Thoracic aorta endothelial cell (primary cell): ENCODE measurements around the gene C11orf24. TPM values are rescaled to one million over a fixed set of nuclear protein-coding genes. Genes with fewer than 3 reads are reported as not detected.

Experiments
- total RNA-seq: library from RNA; depleted of rRNA; stranded (reverse); fragments of >200 nt; gene quantifications from 2 replicates; pipeline ENCODE4 v1.2.3, GENCODE V29; 2012

C11orf24 gene
- total RNA-seq = 11.8 and 16.4 TPM in 2 replicates

DNA sequence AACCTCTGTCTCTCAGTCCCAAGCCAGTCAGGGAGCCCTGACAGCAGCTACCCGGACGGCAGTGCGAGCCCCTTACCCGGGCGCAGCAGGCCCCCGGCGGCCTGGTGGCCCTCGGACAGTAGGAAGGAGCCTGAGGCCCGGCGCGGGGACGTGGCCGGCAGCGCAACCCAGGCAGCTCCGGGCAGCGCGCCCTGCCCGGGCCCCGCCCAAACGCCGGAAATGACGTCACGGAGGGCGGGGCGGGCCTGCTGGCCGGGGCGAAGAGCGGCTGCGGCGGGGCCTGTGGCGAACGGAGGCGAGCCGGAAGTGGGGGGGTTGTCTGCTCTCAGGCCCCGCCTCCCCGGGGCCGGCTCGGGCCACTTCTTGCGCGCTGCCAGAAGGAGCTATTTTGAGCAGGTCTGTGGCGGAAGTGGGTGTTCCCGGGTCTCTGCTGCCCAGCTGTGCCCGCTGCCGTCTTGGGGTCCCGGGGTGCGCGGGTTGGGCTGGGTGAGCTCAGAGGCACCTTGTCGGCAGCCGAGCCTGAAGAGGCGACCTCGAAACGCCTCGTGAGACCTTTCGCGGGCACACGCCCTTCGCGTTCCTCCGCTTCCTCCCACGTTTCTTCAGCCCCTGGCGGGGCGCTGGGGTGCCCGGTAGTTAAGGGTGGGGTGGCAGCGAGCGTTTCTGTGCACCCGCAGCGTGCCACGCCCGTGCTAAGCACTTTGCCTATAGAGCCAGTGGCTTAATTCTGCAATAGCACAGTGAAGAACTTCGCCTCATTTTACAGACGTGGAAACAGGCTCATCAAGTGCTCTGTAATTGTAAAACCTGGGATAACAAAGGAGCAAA, at the start of gene C11orf24:
Gene C11orf24 (minus strand): TSS at position 193 of the 828 bp plus-strand sequence. CDS start 8,206 bp downstream, outside the sequence.

DNA sequence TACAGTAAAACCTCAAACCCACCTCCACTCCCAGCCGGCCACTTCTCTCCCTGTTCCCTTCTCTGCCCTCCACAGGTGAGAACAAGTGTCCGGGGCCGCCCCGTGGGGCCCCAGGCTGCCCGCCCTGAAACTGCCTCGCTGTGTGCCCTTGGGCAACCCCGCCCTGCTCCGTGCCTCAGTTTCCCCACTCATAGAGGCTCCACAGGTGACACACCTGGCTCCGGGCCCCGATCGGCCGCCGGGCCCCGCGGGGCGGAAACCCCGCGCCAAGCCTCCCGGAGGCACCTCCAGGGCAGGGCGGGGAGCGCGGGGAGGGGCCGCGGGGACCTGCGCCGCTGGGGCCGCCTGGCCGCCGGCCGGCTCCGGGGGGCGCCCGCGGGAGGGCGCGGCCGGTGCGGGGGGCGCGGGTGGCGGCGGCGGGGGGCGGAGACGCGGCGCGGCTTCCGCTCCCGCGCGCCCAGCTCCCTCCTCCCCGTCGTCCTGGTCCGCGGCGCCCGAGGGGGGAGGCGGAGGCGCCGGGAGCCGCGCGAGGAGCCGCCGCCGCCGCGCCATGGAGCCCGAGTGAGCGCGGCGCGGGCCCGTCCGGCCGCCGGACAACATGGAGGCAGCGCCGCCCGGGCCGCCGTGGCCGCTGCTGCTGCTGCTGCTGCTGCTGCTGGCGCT, 40.5 kb upstream of the C11orf24 start, which contains the start of gene LRP5:
Gene LRP5 (plus strand): TSS at position 475 of the 663 bp plus-strand sequence. CDS start 124 bp downstream, at position 599.

DNA sequence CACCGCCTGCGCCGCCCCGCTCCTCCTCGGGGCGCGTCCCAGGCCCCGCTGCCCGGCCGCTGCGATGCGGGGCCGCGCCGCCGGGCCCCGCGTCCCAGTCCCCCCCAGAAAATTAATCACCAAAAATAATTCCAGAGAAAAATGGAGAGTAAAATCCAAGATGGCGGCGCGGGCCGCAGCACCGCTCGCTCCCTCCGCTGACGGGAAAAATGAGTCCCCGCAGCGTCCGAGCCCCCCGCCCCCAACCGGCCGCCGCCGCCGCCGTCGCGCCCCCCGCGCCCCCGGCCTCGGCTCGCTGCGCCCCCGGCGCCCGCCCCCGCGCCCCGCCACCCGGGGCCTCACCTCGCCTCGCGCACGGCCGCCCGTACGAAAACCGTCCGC, 58.6 kb downstream of the C11orf24 start, which contains the start of gene KMT5B:
Gene KMT5B (minus strand): TSS at position 162 of the 381 bp plus-strand sequence. CDS start 23,220 bp downstream, outside the sequence.

Other genes starting within 250 kb of the C11orf24 start
- gene NDUFS8, start 241.3 kb downstream of the C11orf24 start, total RNA-seq = 56.9 and 62.1 TPM in 2 replicates
- 67.0 and 79.8 TPM in 2 replicates for gene TCIRG1, start 232.9 kb downstream of the C11orf24 start, total RNA-seq
- 16.6 and 19.2 TPM in 2 replicates for gene CHKA, start 150.6 kb downstream of the C11orf24 start, total RNA-seq
- 29.5 and 38.6 TPM in 2 replicates for gene KMT5B, start 58.7 kb downstream of the C11orf24 start, total RNA-seq
- gene LRP5, start 40.6 kb upstream of the C11orf24 start, total RNA-seq = 21.1 and 29.0 TPM in 2 replicates
- 206 and 229 TPM in 2 replicates for gene PPP6R3, start 188.8 kb upstream of the C11orf24 start, total RNA-seq